GM21367 (cell line): ENCODE data around the gene GRIK2.

ENCODE experiments used
- ATAC-seq: cut with Tn5 transposase; IDR thresholded peaks from one replicate; pipeline ENCODE4 v1.9.1; 2021; ENCODE audit not compliant: unreplicated experiment

Gene GRIK2

DNA sequence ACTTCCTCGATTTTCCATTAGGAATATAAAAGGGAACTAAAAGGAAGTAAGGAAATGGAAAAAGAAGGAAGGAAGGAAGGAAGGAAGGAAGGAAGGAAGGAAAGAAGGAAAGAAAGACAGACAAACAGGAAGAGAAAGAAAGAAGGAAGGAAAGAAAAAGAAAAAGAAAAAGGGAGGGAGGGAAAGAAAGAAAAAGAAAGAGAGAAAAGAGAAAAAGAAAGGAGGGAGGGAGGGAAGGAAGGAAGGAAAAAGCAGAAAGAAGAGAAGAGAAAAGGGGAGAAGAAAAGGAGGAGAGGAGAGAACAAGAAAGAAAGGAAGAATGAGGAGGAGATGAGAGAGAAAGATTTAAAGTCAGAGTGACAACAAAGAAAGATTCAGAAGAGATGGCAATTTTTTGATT is 724.5 kb downstream of the GRIK2 start:
- ATAC-seq, result no peak
